Endothelial cell (in vitro differentiated cells): ENCODE results near the gene KIAA1755. TPM values are rescaled to one million over a fixed set of nuclear protein-coding genes. Genes with fewer than 3 reads are reported as not detected.

Experiments
- DNase-seq: peaks from one replicate; pipeline ENCODE4 v3.0.0; 2021; ENCODE audit warnings: low spot score
- H3K27ac Mint-ChIP-seq: one replicate; pipeline ENCODE4 v1.8.0; 2021; ENCODE audit warnings: mixed read lengths, inconsistent platforms; ENCODE audit not compliant: unreplicated experiment
- H3K27me3 Mint-ChIP-seq: one replicate; pipeline ENCODE4 v1.8.0; 2021; ENCODE audit warnings: mild to moderate bottlenecking, moderate library complexity, mixed read lengths, inconsistent platforms; ENCODE audit not compliant: unreplicated experiment
- H3K36me3 Mint-ChIP-seq: one replicate; pipeline ENCODE4 v1.8.0; 2021; ENCODE audit warnings: mild to moderate bottlenecking, low read depth, mixed read lengths, inconsistent platforms; ENCODE audit not compliant: unreplicated experiment
- H3K4me1 Mint-ChIP-seq: one replicate; pipeline ENCODE4 v1.8.0; 2021; ENCODE audit warnings: mild to moderate bottlenecking, mixed read lengths, inconsistent platforms; ENCODE audit not compliant: unreplicated experiment
- H3K4me3 Mint-ChIP-seq: one replicate; pipeline ENCODE4 v1.8.0; 2021; ENCODE audit warnings: mild to moderate bottlenecking, mixed read lengths, inconsistent platforms; ENCODE audit not compliant: unreplicated experiment
- H3K9me3 Mint-ChIP-seq: one replicate; pipeline ENCODE4 v1.8.0; 2021; ENCODE audit warnings: mixed read lengths, inconsistent platforms; ENCODE audit not compliant: unreplicated experiment
- total RNA-seq: library from RNA; stranded (reverse); fragmentation: NEBNext Ultra II Directional; extraction: Animal tissue kit (Norgen Biotek cat#: 25700); gene quantifications from one replicate; pipeline ENCODE4 v1.2.1, GENCODE V29; 2021; ENCODE audit not compliant: unreplicated experiment
- TF ChIP-seq, protein P1 (sequence below): fragments of 200-600 bp; sonication (generic); IDR thresholded peaks from one replicate; pipeline ENCODE4 v1.5.0; 2021; ENCODE audit warnings: antibody characterized with exemption; ENCODE audit not compliant: unreplicated experiment

KIAA1755 gene
- total RNA-seq, 1 donor from 2014 or later, result not detected

DNA sequence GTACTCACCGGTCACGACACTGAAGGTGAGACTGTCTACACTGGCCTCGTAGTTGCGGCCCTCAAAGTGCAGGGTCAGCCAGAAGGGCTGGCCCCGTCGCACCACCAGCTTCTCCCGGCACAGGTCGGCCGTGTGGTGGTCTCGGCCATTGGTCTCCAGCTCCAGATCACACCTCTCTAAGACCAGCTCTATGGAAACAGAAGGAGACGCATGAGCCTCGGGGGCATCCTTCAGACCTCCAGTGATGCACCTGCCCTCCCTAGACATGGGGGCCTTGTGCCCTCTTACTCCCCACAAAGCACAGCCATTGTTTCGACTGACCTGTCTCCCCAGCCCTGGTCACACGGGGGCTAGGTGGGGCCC lies 99.1 kb downstream of the KIAA1755 start:
- DNase-seq, result no peak
- peaks cover 74% of the 10 kb centered on the region for H3K4me1 Mint-ChIP-seq

More for the DNA sequence above, 99.1 kb downstream of the KIAA1755 start:
- no peak overlapping the region for H3K4me3 Mint-ChIP-seq
- H3K27me3 Mint-ChIP-seq, result peaks cover 6% of the 10 kb centered on the region
- H3K27ac Mint-ChIP-seq, result no peak overlapping the region
- TF ChIP-seq, protein P1, sequence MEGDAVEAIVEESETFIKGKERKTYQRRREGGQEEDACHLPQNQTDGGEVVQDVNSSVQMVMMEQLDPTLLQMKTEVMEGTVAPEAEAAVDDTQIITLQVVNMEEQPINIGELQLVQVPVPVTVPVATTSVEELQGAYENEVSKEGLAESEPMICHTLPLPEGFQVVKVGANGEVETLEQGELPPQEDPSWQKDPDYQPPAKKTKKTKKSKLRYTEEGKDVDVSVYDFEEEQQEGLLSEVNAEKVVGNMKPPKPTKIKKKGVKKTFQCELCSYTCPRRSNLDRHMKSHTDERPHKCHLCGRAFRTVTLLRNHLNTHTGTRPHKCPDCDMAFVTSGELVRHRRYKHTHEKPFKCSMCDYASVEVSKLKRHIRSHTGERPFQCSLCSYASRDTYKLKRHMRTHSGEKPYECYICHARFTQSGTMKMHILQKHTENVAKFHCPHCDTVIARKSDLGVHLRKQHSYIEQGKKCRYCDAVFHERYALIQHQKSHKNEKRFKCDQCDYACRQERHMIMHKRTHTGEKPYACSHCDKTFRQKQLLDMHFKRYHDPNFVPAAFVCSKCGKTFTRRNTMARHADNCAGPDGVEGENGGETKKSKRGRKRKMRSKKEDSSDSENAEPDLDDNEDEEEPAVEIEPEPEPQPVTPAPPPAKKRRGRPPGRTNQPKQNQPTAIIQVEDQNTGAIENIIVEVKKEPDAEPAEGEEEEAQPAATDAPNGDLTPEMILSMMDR, result no peak
- peaks cover 33% of the 10 kb centered on the region for H3K36me3 Mint-ChIP-seq
- no peaks in the 10 kb centered on the region for H3K9me3 Mint-ChIP-seq

Other genes starting within 250 kb of the KIAA1755 start
- 31.9 TPM for gene TTI1, start 227.3 kb downstream of the KIAA1755 start, total RNA-seq
- 24.1 TPM for gene RPRD1B, start 227.0 kb downstream of the KIAA1755 start, total RNA-seq
- 216 TPM for gene TGM2, start 95.5 kb downstream of the KIAA1755 start, total RNA-seq
- not detected for gene BPI, start 43.4 kb upstream of the KIAA1755 start, total RNA-seq
- 1.2 TPM for gene LBP, start 85.7 kb upstream of the KIAA1755 start, total RNA-seq
- gene SNHG17, start 174.6 kb upstream of the KIAA1755 start, total RNA-seq, result 18.0 TPM
- 46.0 TPM for gene RALGAPB, start 212.1 kb upstream of the KIAA1755 start, total RNA-seq